Right atrium auricular region (tissue), 2 donors: ENCODE data around the gene ASPHD2. TPM values are rescaled to one million over a fixed set of nuclear protein-coding genes. Genes with fewer than 3 reads are reported as not detected.

ENCODE experiments used
- DNase-seq: peaks from one replicate; pipeline ENCODE4 v3.0.0-alpha.2; 2019; ENCODE audit warnings: low spot score
- H3K27ac ChIP-seq, 2 donors: fragments of 200-600 bp; sonication (generic); 1 replicate in 1 of 2; 2 replicates in 1 of 2; pipeline ENCODE4 v1.5.1; 2016 to 2019
- H3K27me3 ChIP-seq, 2 donors: fragments of 200-600 bp; sonication (generic); one replicate each; pipeline versions ENCODE4 v1.5.1 to v1.6.0; 2017 to 2019
- H3K36me3 ChIP-seq: fragments of 200-600 bp; sonication (generic); one replicate; pipeline ENCODE4 v1.5.1; 2016
- H3K4me1 ChIP-seq, 2 donors: fragments of 200-600 bp; sonication (generic); one replicate each; pipeline versions ENCODE4 v1.5.1 to v1.6.0; 2017 to 2019
- H3K4me3 ChIP-seq, 2 donors: fragments of 200-600 bp; sonication (generic); 1 replicate in 1 of 2; 2 replicates in 1 of 2; pipeline ENCODE4 v1.5.1; 2017 to 2019; ENCODE audit warnings: mild to moderate bottlenecking in 1 of 2, moderate library complexity in 1 of 2
- H3K9me3 ChIP-seq, 2 donors: fragments of 200-600 bp; sonication (generic); one replicate each; pipeline ENCODE4 v1.5.1; 2019
- total RNA-seq, 2 donors: library from RNA; depleted of rRNA; stranded (reverse); fragments of >200 nt; gene quantifications; one replicate each; pipeline ENCODE4 v1.1.0, GENCODE V29; 2016
- TF ChIP-seq, protein P1 (sequence below), 2 donors: fragments of 200-600 bp; sonication (generic); IDR thresholded peaks; one replicate each; pipeline ENCODE4 v1.5.1; 2019; ENCODE audit warnings: antibody characterized with exemption in 2 of 2

ASPHD2 gene
- total RNA-seq, 2 donors from 2014 or later = 0.11 to 0.71 TPM

DNA sequence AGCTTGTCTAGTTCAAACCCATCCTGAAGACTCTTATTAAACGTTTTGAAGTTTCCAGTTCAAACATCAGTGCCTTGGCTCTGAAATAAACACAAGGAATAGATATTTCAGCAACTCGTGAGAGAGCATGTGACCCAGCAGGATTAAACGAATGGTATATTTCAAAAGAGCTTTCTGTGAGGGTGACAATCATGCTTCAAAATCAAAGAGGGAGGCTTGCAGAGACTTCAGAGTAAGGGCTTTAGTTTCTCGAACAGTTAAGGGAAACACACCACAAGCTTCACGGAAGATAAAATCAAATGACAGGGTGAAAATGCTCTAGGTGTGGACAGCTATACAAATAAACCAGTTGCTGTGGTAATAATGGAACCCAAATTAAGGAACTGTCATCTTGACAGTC, 53.1 kb downstream of the ASPHD2 start:
- no peaks in the 10 kb centered on the region for H3K27me3 ChIP-seq
- H3K36me3 ChIP-seq = peaks cover 8% of the 10 kb centered on the region
- peaks cover 0 to 53% of the 10 kb centered on the region in 2 donors for H3K4me1 ChIP-seq
- TF ChIP-seq, protein P1, sequence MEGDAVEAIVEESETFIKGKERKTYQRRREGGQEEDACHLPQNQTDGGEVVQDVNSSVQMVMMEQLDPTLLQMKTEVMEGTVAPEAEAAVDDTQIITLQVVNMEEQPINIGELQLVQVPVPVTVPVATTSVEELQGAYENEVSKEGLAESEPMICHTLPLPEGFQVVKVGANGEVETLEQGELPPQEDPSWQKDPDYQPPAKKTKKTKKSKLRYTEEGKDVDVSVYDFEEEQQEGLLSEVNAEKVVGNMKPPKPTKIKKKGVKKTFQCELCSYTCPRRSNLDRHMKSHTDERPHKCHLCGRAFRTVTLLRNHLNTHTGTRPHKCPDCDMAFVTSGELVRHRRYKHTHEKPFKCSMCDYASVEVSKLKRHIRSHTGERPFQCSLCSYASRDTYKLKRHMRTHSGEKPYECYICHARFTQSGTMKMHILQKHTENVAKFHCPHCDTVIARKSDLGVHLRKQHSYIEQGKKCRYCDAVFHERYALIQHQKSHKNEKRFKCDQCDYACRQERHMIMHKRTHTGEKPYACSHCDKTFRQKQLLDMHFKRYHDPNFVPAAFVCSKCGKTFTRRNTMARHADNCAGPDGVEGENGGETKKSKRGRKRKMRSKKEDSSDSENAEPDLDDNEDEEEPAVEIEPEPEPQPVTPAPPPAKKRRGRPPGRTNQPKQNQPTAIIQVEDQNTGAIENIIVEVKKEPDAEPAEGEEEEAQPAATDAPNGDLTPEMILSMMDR (IDR thresholded peaks at IDR 0.05) = no peak
- H3K4me3 ChIP-seq = no peak overlapping the region
- no peaks in the 10 kb centered on the region for H3K9me3 ChIP-seq
- no peak for DNase-seq
- H3K27ac ChIP-seq = no peak overlapping the region

DNA sequence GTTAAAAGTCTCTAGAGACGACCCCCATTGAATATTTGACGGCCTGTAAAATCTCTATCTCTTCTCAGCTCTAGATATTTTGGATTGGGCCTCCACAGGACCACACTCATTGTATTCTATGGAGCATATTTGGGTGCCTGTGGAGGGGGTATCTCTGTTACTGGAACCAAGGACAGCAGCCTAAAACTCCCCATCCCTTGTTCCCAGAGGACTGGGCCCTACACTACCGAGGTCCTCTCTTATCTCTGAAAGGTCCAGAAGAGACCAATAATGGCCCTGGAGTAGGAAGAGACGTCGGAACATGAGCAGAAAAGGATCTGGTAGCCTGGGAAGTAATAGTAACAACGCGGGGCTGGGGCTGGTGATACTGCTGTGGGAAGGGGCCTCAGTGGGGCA, 54.0 kb downstream of the ASPHD2 start:
- Histone ChIP-seq H3K27me3 (no peaks in the 10 kb centered on the region), H3K4me1 (peaks cover 0 to 53% of the 10 kb centered on the region in 2 donors), H3K27ac (peak overlapping the region; percentile 94 to 96), H3K4me3 (peak overlapping the region; percentile 87 to 88), H3K9me3 (no peaks in the 10 kb centered on the region), H3K36me3 (peaks cover 5% of the 10 kb centered on the region)
- DNase-seq = no peak
- TF ChIP-seq, protein P1 (IDR thresholded peaks at IDR 0.05) = no peak

DNA sequence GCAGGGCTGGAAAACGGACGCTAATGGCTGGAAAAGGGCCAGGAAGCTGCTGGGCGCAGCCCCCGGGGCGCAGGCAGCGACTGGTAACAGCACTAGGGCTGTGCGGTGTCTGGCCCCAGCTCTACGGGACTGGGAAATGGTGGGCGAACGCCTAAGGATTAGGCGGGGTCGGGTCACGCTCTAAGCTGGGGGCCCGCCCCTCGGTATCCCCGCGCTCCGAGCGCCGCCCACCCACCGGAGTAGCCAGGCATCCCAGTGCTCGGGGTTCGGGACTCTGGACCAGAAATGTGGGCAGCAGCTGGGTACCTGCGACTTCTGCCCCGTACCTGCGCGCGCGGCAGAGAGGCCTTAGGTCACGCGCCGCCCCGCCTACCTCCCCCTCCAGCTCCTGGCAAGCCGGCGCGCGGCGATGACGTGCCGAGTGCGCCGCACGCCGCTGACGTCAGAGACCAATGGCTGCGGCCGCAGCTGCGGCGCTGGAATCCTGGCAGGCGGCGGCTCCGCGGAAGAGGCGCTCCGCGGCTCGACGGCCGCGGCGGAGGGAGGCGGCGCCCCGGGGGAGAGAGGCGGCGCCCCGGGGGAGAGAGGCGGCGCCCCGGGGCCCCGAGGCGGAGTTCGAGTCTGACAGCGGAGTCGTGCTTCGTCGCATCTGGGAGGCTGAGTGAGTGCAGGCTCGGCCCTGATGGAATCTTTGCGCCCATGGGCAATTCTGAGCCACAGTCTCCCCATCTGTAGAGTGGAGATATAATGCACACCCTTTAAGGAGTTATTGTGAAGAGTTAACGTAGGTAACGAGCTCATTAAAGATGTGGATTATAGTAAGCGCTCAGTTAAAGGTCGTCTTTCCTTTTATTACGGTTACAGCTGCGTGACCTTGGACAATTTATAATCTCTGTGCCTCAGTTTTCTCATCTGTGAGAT, 54.6 kb downstream of the ASPHD2 start, which contains the start of the genes HPS4 and SRRD:
HPS4 (minus strand) TSS at position 345 of the 921 bp plus-strand sequence. CDS start 2,021 bp downstream, outside the sequence.
SRRD (plus strand) TSS at position 439 of the 921 bp plus-strand sequence; CDS start at position 453, 14 bp downstream.
- H3K4me1 ChIP-seq = peaks cover 0 to 53% of the 10 kb centered on the region in 2 donors
- TF ChIP-seq, protein P1 (IDR thresholded peaks at IDR 0.05) = no peak
- DNase-seq = peak; percentile 86
- H3K4me3 ChIP-seq = peak within 1 kb of the TSS; percentile 87 to 88
- peak within 1 kb of the TSS; percentile 94 to 96 for H3K27ac ChIP-seq
- no peaks in the 10 kb centered on the region for H3K27me3 ChIP-seq
- H3K36me3 ChIP-seq = peaks cover 11% of the 10 kb centered on the region
- H3K9me3 ChIP-seq = no peaks in the 10 kb centered on the region

DNA sequence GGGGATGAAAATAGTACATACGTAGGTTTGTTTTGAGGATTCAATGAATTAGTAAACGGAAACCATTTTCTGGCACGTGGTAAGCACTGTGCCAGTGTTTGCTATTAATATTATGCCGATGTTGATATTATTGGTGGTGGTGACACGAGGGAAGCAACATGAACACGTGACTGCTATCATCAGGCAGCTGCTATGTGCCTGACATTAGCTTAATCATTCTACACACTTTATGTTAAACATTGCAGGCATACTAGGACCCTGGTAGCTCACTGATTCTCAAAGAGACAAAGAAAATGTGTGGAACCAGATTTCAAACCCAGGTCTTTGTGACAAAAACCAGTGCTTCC, 55.3 kb downstream of the ASPHD2 start:
- peaks cover 0 to 47% of the 10 kb centered on the region in 2 donors for H3K4me1 ChIP-seq

DNA sequence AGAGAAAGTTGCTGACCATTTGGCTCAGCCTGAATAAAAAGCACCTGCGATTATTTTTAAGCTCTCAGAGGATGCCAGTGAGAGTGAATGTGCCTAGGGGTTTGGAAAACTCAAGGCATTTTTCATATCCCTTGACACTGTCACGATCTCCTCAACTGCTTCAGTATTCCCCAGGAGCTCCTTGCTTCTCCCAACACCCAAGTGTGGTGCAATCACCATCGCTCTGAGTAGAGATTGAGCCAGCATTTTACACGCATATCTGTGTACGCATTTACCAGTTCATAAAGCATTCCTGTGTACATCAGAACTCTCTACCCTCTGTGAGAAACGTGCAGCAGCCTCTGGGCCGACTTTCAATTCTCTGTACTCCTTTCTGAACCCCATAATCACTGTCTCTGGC, 56.0 kb downstream of the ASPHD2 start:
- peaks cover 0 to 42% of the 10 kb centered on the region in 2 donors for H3K4me1 ChIP-seq
- H3K4me3 ChIP-seq = no peak overlapping the region

More for the DNA sequence above, 55.3 kb downstream of the ASPHD2 start:
- peaks cover 17% of the 10 kb centered on the region for H3K36me3 ChIP-seq
- peak overlapping the region; percentile 94 to 96 for H3K27ac ChIP-seq
- TF ChIP-seq, protein P1 (IDR thresholded peaks at IDR 0.05) = no peak
- DNase-seq = no peak
- peak overlapping the region; percentile 87 to 88 for H3K4me3 ChIP-seq
- H3K27me3 ChIP-seq = no peaks in the 10 kb centered on the region
- no peaks in the 10 kb centered on the region for H3K9me3 ChIP-seq

More for the DNA sequence above, 56.0 kb downstream of the ASPHD2 start:
- TF ChIP-seq, protein P1 (IDR thresholded peaks at IDR 0.05) = no peak
- no peaks in the 10 kb centered on the region for H3K27me3 ChIP-seq
- no peaks in the 10 kb centered on the region for H3K9me3 ChIP-seq
- no peak for DNase-seq
- H3K27ac ChIP-seq = peak overlapping the region in 1 of 2 donors; percentile 96
- H3K36me3 ChIP-seq = peaks cover 22% of the 10 kb centered on the region
